Hepatocyte (in vitro differentiated cells): ENCODE results near the gene GPR161. TPM values are rescaled to one million over a fixed set of nuclear protein-coding genes. Genes with fewer than 3 reads are reported as not detected.

Source experiments
- DNase-seq: peaks from one replicate; pipeline ENCODE4 v3.0.0-alpha.2; 2016; ENCODE audit warnings: low spot score
- H2AFZ ChIP-seq: fragments of 200-600 bp; sonication (generic); 2 replicates; pipeline ENCODE4 v1.6.0; 2016; ENCODE audit warnings: antibody characterized with exemption, mild to moderate bottlenecking
- H3K27ac ChIP-seq: fragments of 200-600 bp; sonication (generic); 2 replicates; pipeline ENCODE4 v1.5.1; 2016; ENCODE audit warnings: mild to moderate bottlenecking
- H3K27me3 ChIP-seq: fragments of 200-600 bp; sonication (generic); 2 replicates; pipeline ENCODE4 v1.6.1; 2016
- H3K36me3 ChIP-seq: fragments of 200-600 bp; sonication (generic); replicated peaks from 2 replicates; pipeline ENCODE4 v1.5.1; 2016; ENCODE audit warnings: low read depth; ENCODE audit not compliant: insufficient read depth
- H3K4me1 ChIP-seq: fragments of 200-600 bp; sonication (generic); 2 replicates; pipeline ENCODE4 v1.5.1; 2016; ENCODE audit warnings: mild to moderate bottlenecking, moderate library complexity; ENCODE audit not compliant: insufficient read depth
- H3K4me2 ChIP-seq: fragments of 200-600 bp; sonication (generic); 2 replicates; pipeline ENCODE4 v1.6.0; 2016
- H3K4me3 ChIP-seq: fragments of 200-600 bp; sonication (generic); 2 replicates; pipeline ENCODE4 v1.5.1; 2016; ENCODE audit warnings: mild to moderate bottlenecking
- H3K79me2 ChIP-seq: fragments of 200-600 bp; sonication (generic); 2 replicates; pipeline ENCODE4 v1.6.0; 2017; ENCODE audit warnings: mild to moderate bottlenecking
- H3K9me2 ChIP-seq: fragments of 200-600 bp; sonication (generic); replicated peaks from 2 replicates; pipeline ENCODE4 v1.6.0; 2017; ENCODE audit warnings: mild to moderate bottlenecking; ENCODE audit not compliant: insufficient read depth
- H3K9me3 ChIP-seq: fragments of 200-600 bp; sonication (generic); 2 replicates; pipeline ENCODE4 v1.5.1; 2016; ENCODE audit warnings: low read depth, mild to moderate bottlenecking
- H4K20me1 ChIP-seq: fragments of 200-600 bp; sonication (generic); 2 replicates; pipeline ENCODE4 v1.6.0; 2016; ENCODE audit warnings: mild to moderate bottlenecking; ENCODE audit not compliant: insufficient read depth, poor library complexity, severe bottlenecking
- EZH2 ChIP-seq: fragments of 200-600 bp; sonication (generic); IDR thresholded peaks from 2 replicates; pipeline ENCODE4 v1.6.1; 2016; ENCODE audit warnings: antibody characterized with exemption, mild to moderate bottlenecking, borderline replicate concordance
- EZH2phosphoT487 ChIP-seq: fragments of 200-600 bp; sonication (generic); IDR thresholded peaks from one replicate; pipeline ENCODE4 v1.6.1; 2018; ENCODE audit warnings: antibody characterized with exemption, mild to moderate bottlenecking, low read depth, moderate library complexity; ENCODE audit not compliant: unreplicated experiment, severe bottlenecking
- WGBS: methylation state at CpG from one replicate; pipeline ENCODE4 v1.1.6; 2016; ENCODE audit warnings: low lambda C conversion rate; ENCODE audit errors: missing lambda C conversion rate; 5-methylcytosine and 5-hydroxymethylcytosine counted together
- polyA plus RNA-seq: library from polyadenylated mRNA; unstranded; fragments of >200 nt; fragmentation: Nextera tagmentation; extraction: Ambion mirVana; gene quantifications from 2 replicates; pipeline ENCODE4 v1.2.1, GENCODE V29; 2016
- total RNA-seq: library from RNA; depleted of rRNA; stranded (reverse); fragments of >200 nt; gene quantifications from 2 replicates; pipeline ENCODE4 v1.2.3, GENCODE V29; 2014
- TF ChIP-seq, protein P1 (sequence below): fragments of 200-600 bp; sonication (generic); IDR thresholded peaks from 2 replicates; pipeline ENCODE4 v1.5.1; 2016; ENCODE audit warnings: antibody characterized with exemption, mild to moderate bottlenecking; ENCODE audit not compliant: poor library complexity

The GPR161 gene
- total and polyA plus RNA-seq, 2 experiments from 2014 or later: 15.9 to 19.3 TPM

DNA sequence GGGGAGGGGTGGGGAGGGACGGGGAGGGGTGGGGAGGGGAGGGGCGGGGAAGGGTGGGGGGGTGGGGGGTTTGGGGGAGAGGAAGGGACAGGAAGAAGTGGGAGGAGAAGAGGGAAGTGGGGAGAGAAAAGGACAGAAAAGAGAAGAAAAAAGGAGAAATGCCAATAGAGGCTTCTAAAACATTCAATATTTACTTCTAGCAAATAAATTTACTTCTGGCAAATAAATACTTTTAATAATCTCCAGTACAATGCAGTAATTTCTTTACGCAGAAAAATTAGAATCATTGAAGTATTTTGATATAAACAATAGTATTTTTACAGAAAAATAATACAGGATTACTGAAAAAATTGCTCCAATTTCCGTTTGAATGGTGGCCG lies 9.4 kb upstream of the GPR161 start:
- no peak for DNase-seq
- no peaks in the 10 kb centered on the region for H3K4me1 ChIP-seq
- H2AFZ ChIP-seq: no peak overlapping the region
- no peak for TF ChIP-seq EZH2
- TF ChIP-seq, protein P1, sequence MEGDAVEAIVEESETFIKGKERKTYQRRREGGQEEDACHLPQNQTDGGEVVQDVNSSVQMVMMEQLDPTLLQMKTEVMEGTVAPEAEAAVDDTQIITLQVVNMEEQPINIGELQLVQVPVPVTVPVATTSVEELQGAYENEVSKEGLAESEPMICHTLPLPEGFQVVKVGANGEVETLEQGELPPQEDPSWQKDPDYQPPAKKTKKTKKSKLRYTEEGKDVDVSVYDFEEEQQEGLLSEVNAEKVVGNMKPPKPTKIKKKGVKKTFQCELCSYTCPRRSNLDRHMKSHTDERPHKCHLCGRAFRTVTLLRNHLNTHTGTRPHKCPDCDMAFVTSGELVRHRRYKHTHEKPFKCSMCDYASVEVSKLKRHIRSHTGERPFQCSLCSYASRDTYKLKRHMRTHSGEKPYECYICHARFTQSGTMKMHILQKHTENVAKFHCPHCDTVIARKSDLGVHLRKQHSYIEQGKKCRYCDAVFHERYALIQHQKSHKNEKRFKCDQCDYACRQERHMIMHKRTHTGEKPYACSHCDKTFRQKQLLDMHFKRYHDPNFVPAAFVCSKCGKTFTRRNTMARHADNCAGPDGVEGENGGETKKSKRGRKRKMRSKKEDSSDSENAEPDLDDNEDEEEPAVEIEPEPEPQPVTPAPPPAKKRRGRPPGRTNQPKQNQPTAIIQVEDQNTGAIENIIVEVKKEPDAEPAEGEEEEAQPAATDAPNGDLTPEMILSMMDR: no peak
- no peak for TF ChIP-seq EZH2phosphoT487
- no peaks in the 10 kb centered on the region for H3K36me3 ChIP-seq
- peak overlapping the region; percentile 48 for H3K4me2 ChIP-seq
- no peak overlapping the region for H3K4me3 ChIP-seq
- no peaks in the 10 kb centered on the region for H3K9me3 ChIP-seq
- WGBS: 55% methylated on average over 3 of the region's 5 CpGs
- H4K20me1 ChIP-seq: no peaks in the 10 kb centered on the region
- peak overlapping the region; percentile 82 for H3K27ac ChIP-seq
- H3K79me2 ChIP-seq: no peaks in the 10 kb centered on the region
- H3K9me2 ChIP-seq: no peaks in the 10 kb centered on the region
- H3K27me3 ChIP-seq: no peaks in the 10 kb centered on the region

- Histone ChIP-seq H3K9me2 (no peaks in the 10 kb centered on the region), H3K27ac (no peak overlapping the region), H3K4me1 (no peaks in the 10 kb centered on the region), H2AFZ (peak overlapping the region; percentile 5), H3K4me3 (no peak overlapping the region), H4K20me1 (no peaks in the 10 kb centered on the region), H3K36me3 (no peaks in the 10 kb centered on the region), H3K79me2 (no peaks in the 10 kb centered on the region), H3K9me3 (no peaks in the 10 kb centered on the region), H3K4me2 (peak overlapping the region; percentile 6), H3K27me3 (no peaks in the 10 kb centered on the region)
- DNase-seq: peak; percentile 92
- WGBS: 36% methylated on average over 14 of the region's 15 CpGs
- TF ChIP-seq EZH2phosphoT487: no peak
- TF ChIP-seq, protein P1: peak; percentile 95
Measured at GRCh38 chr1:168145184-168146159, 8.7 kb upstream of the GPR161 start.

GRCh38 chr1:168141871-168142385 lies 5.2 kb upstream of the GPR161 start:
- TF ChIP-seq EZH2phosphoT487 (no peak), EZH2 (no peak)
- TF ChIP-seq, protein P1: no peak
- Histone ChIP-seq H4K20me1 (no peaks in the 10 kb centered on the region), H3K27me3 (no peaks in the 10 kb centered on the region), H3K9me3 (no peaks in the 10 kb centered on the region), H3K79me2 (no peaks in the 10 kb centered on the region), H2AFZ (no peak overlapping the region), H3K36me3 (no peaks in the 10 kb centered on the region), H3K27ac (no peak overlapping the region), H3K4me3 (no peak overlapping the region), H3K4me1 (no peaks in the 10 kb centered on the region), H3K9me2 (no peaks in the 10 kb centered on the region), H3K4me2 (no peak overlapping the region)
- no peak for DNase-seq
- WGBS: 60% methylated on average over 3 of the region's 3 CpGs
